Measurements from ENCODE around the gene CAPZA1.

- no peak for TF ChIP-seq ZFP3 (tag by site-specific recombination; IDR thresholded peaks at IDR 0.05; ENCODE audit: low read depth)
- no peak for TF ChIP-seq CTCF (tag by site-specific recombination; IDR thresholded peaks at IDR 0.05)
Measured at GRCh38 chr1:112719706-112720105, 100.1 kb downstream of the CAPZA1 start.

Measured in HEK293 (cell line).